Right atrium auricular region (tissue), 2 donors: Measurements from ENCODE around the gene KLHDC1. TPM values are rescaled to one million over a fixed set of nuclear protein-coding genes. Genes with fewer than 3 reads are reported as not detected.
"Not testable (repeated sequence)": the region's sequence is repeated elsewhere in the genome, so short reads cannot be mapped to it uniquely, and the experiment has no call there.

Source experiments
- DNase-seq: peaks from one replicate; pipeline ENCODE4 v3.0.0-alpha.2; 2019; ENCODE audit warnings: low spot score
- H3K27ac ChIP-seq, 2 donors: fragments of 200-600 bp; sonication (generic); 1 replicate in 1 of 2; 2 replicates in 1 of 2; pipeline ENCODE4 v1.5.1; 2016 to 2019
- H3K27me3 ChIP-seq, 2 donors: fragments of 200-600 bp; sonication (generic); one replicate each; pipeline versions ENCODE4 v1.5.1 to v1.6.0; 2017 to 2019
- H3K36me3 ChIP-seq: fragments of 200-600 bp; sonication (generic); one replicate; pipeline ENCODE4 v1.5.1; 2016
- H3K4me1 ChIP-seq, 2 donors: fragments of 200-600 bp; sonication (generic); one replicate each; pipeline versions ENCODE4 v1.5.1 to v1.6.0; 2017 to 2019
- H3K4me3 ChIP-seq, 2 donors: fragments of 200-600 bp; sonication (generic); 1 replicate in 1 of 2; 2 replicates in 1 of 2; pipeline ENCODE4 v1.5.1; 2017 to 2019; ENCODE audit warnings: mild to moderate bottlenecking in 1 of 2, moderate library complexity in 1 of 2
- H3K9me3 ChIP-seq, 2 donors: fragments of 200-600 bp; sonication (generic); one replicate each; pipeline ENCODE4 v1.5.1; 2019
- CTCF ChIP-seq, 2 donors: fragments of 200-600 bp; sonication (generic); IDR thresholded peaks; one replicate each; pipeline ENCODE4 v1.5.1; 2019; ENCODE audit warnings: antibody characterized with exemption in 2 of 2
- total RNA-seq, 2 donors: library from RNA; depleted of rRNA; stranded (reverse); fragments of >200 nt; gene quantifications; one replicate each; pipeline ENCODE4 v1.1.0, GENCODE V29; 2016

Gene KLHDC1
- total RNA-seq, 2 donors from 2014 or later: 5.5 to 9.4 TPM

GRCh38 chr14:49688701-49689030 lies 4.3 kb upstream of the KLHDC1 start:
- no peaks in the 10 kb centered on the region for H3K36me3 ChIP-seq
- no peak for TF ChIP-seq CTCF (IDR thresholded peaks at IDR 0.05)
- peaks cover 0 to 11% of the 10 kb centered on the region in 2 donors for H3K4me1 ChIP-seq
- peak overlapping the region in 1 of 2 donors; percentile 78 for H3K4me3 ChIP-seq
- DNase-seq: no peak
- peak overlapping the region; percentile 74 to 82 for H3K27ac ChIP-seq
- no peaks in the 10 kb centered on the region for H3K9me3 ChIP-seq
- H3K27me3 ChIP-seq: no peaks in the 10 kb centered on the region

GRCh38 chr14:49691031-49691430 lies 1.9 kb upstream of the KLHDC1 start:
- H3K27ac ChIP-seq: no peak overlapping the region
- TF ChIP-seq CTCF (IDR thresholded peaks at IDR 0.05): no peak

GRCh38 chr14:49692193-49692757 lies 645 bp upstream of the KLHDC1 start:
- Histone ChIP-seq H3K36me3 (no peaks in the 10 kb centered on the region), H3K9me3 (no peaks in the 10 kb centered on the region), H3K27me3 (no peaks in the 10 kb centered on the region), H3K4me1 (peaks cover 0 to 22% of the 10 kb centered on the region in 2 donors), H3K27ac (peak overlapping the region; percentile 88 to 93), H3K4me3 (peak overlapping the region; percentile 65 to 67)
- no peak for TF ChIP-seq CTCF (IDR thresholded peaks at IDR 0.05)
- DNase-seq: no peak

More at GRCh38 chr14:49691031-49691430, 1.9 kb upstream of the KLHDC1 start:
- no peak for DNase-seq
- no peak overlapping the region for H3K4me3 ChIP-seq
- no peaks in the 10 kb centered on the region for H3K36me3 ChIP-seq
- H3K4me1 ChIP-seq: peaks cover 0 to 23% of the 10 kb centered on the region in 2 donors
- no peaks in the 10 kb centered on the region for H3K27me3 ChIP-seq
- H3K9me3 ChIP-seq: no peaks in the 10 kb centered on the region

- peak overlapping the region; percentile 88 to 93 for H3K27ac ChIP-seq
- H3K4me3 ChIP-seq: peak overlapping the region; percentile 65 to 67
- not testable (repeated sequence) for H3K36me3 ChIP-seq, H3K27me3 ChIP-seq, DNase-seq, H3K9me3 ChIP-seq
- H3K4me1 ChIP-seq: peaks cover 0 to 12% of the 10 kb centered on the region in 2 donors
These were observed 810 bp downstream of the KLHDC1 start for GRCh38 chr14:49693735-49694124.

- no peak for TF ChIP-seq CTCF (IDR thresholded peaks at IDR 0.05)
- Histone ChIP-seq H3K36me3 (peaks cover 6% of the 10 kb centered on the region), H3K9me3 (no peaks in the 10 kb centered on the region), H3K4me1 (no peaks in the 10 kb centered on the region), H3K27ac (no peak overlapping the region), H3K27me3 (no peaks in the 10 kb centered on the region), H3K4me3 (no peak overlapping the region)
- DNase-seq: no peak
These were observed 9.8 kb downstream of the KLHDC1 start for GRCh38 chr14:49702725-49703124.

GRCh38 chr14:49703965-49704364 lies 11.0 kb downstream of the KLHDC1 start:
- Histone ChIP-seq H3K27me3 (no peaks in the 10 kb centered on the region), H3K27ac (no peak overlapping the region), H3K36me3 (peaks cover 6% of the 10 kb centered on the region), H3K4me1 (no peaks in the 10 kb centered on the region), H3K9me3 (no peaks in the 10 kb centered on the region), H3K4me3 (no peak overlapping the region)
- no peak for TF ChIP-seq CTCF (IDR thresholded peaks at IDR 0.05)
- no peak for DNase-seq

- not testable (repeated sequence) for H3K36me3 ChIP-seq, H3K9me3 ChIP-seq, H3K4me1 ChIP-seq, H3K27ac ChIP-seq, H3K27me3 ChIP-seq, DNase-seq, H3K4me3 ChIP-seq
These were observed 11.6 kb downstream of the KLHDC1 start for GRCh38 chr14:49704471-49704870.

GRCh38 chr14:49710993-49711392 lies 18.1 kb downstream of the KLHDC1 start:
- DNase-seq, H3K36me3 ChIP-seq: not testable (repeated sequence)

More at GRCh38 chr14:49710993-49711392, 18.1 kb downstream of the KLHDC1 start:
- H3K27ac ChIP-seq, H3K4me3 ChIP-seq, H3K4me1 ChIP-seq, H3K27me3 ChIP-seq, H3K9me3 ChIP-seq: not testable (repeated sequence)
